Fibroblast of skin of back (primary cell): ENCODE measurements around the gene TRIM52. TPM values are rescaled to one million over a fixed set of nuclear protein-coding genes. Genes with fewer than 3 reads are reported as not detected.
"Not testable (repeated sequence)": the region's sequence is repeated elsewhere in the genome, so short reads cannot be mapped to it uniquely, and the experiment has no call there.

Source experiments
- DNase-seq: peaks from one replicate; pipeline ENCODE4 v3.0.0-alpha.2; 2013
- polyA plus RNA-seq, 2 experiments: library from polyadenylated mRNA; unstranded; fragments of 120-200 nt; gene quantifications; one replicate each; pipeline ENCODE4 v1.2.1, GENCODE V29; 2013; ENCODE audit not compliant: insufficient read length in 2 of 2

TRIM52 gene
- 5.9 TPM for polyA plus RNA-seq (2013, experiment 1 of 2; ENCODE audit: insufficient read length)
- 6.5 TPM for polyA plus RNA-seq (2013, experiment 2 of 2; ENCODE audit: insufficient read length)

DNA sequence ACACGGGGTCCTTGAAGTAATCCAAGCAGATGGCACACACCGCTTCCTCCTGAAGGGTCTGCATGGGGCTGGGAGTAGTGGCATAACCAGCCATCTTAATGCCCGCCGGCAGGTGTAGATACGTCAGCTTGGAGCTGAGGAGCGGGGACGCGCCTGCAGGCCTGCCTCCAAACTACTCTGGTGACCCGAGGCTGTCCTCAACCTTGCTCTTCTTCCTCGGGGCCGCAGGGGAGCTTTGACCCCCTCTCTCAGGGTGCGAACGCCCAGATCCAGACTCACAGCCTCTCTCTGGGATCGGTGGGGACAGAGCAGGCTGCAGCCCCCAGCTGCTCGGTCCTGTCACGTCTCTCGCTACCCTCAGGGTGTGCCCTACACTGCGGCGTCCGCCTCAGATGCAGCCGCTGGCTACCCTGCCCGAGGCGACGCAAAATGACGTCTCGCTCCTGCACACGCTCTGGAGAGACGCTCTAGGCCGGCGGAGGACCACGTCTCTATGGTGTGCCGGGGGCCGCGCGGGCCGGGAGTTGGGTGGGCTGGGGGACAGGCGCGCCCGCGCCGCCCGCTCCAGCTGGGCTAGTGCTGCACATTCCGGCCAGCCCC, at the start of gene TRIM52:
TRIM52 (minus strand) TSS at position 424 of the 600 bp plus-strand sequence; CDS start at position 94, 330 bp downstream.
- peak; percentile 92 for DNase-seq

- DNase-seq = not testable (repeated sequence)
These were observed 26.4 kb upstream of the TRIM52 start for GRCh38 chr5:181287331-181287730.

DNA sequence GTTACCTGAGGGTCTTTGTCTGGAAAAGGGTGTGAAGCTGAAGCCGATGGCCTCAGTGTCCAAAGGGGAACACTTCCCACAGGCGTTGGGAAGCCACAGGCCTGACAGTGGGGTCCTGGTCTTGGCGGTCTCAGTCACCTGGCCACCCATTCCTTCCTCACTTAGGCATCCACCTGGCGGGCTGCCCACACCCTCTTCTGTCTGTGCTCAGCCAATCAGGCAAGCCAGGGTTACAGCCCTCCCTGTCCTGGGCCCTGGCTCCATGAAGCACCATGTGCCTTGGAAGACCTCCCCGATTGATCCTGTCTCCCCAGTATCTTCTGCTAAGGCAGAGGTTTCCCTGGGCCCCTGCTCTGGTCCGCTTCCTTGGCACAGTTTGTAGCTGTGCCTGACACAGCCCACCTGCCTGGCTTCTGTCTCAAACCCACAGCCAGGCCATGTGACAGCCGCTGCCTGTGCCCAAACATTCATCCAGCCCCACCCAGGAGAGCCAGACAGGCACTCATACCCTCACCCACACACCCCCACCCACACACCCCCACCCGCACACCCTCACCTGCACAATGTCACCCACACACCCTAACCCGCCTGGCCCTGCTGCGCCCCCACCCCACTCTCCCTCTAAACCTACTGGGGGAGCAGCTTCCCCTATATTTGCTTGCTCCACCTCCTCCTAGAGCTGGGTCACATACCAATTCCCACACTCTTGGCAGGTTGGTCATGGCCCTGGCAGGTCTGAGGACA, 25.2 kb upstream of the TRIM52 start:
- not testable (repeated sequence) for DNase-seq

DNA sequence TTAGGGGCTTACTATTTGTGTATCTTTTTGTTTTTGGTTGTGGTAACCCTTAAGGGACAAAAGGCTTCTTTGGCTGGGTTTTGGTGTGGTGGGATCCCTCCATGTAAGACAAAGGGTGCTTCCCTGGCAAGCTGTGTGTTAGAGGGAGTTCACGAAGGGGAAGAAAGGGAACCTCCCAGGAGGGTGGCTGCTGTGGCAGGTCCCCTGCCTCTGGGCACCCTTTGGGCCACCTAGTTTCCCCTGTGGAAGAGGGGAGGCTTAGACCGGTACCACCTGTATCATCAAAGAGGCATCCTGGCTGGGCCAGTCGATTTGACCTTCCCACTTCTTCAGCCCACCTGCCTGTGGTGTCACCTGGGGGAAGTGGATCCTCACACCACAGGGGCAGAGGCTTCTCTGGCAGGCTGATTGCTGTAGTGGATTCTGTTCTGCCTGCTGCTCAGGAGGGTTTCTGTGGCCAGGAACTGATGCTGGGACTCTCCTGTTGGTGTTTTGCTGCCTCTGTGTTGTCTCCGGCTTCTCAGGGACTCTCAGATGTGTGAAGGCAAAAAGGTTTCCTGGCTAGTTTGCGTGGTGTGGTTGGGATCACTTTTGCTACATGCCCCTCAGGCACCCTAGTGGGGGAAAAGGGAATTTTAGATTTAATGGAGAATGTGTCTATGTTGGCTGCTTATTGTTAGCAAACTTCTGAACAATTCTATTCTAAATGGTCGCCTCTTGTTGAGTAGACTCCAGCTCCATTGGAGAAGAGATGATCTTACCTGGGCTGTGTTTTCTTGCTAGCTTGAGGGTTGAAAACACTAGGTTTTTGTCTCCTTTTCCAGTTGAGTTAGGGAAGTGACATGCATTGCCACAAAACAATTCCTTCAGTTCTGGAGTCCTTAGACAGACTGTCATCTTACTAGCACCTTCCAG, 23.2 kb upstream of the TRIM52 start:
- DNase-seq = not testable (repeated sequence)

GRCh38 chr5:181283347-181283746, 22.4 kb upstream of the TRIM52 start:
- no peak for DNase-seq

GRCh38 chr5:181282874-181283273, 21.9 kb upstream of the TRIM52 start:
- DNase-seq = no peak

GRCh38 chr5:181282415-181282814, 21.5 kb upstream of the TRIM52 start:
- not testable (repeated sequence) for DNase-seq

DNA sequence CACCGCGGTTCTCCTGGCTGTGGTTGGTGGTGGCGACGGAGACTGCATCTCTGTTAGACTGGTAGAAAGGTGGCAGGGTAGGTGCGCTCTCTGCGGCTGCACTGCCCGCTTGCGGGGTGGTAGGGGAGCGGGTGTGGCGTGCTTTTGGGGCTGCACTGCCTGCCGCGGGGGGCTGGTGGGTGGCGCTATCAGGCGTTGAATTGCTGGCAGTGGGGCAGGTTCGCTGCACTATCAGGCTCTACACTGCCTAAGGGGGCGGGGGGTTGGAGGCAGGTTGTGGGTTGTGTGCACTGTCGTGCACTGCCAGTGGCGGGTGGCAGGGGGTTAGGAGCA, 21.0 kb upstream of the TRIM52 start:
- DNase-seq = no peak

- DNase-seq = no peak
These were observed 20.4 kb upstream of the TRIM52 start for GRCh38 chr5:181281077-181281983.

DNA sequence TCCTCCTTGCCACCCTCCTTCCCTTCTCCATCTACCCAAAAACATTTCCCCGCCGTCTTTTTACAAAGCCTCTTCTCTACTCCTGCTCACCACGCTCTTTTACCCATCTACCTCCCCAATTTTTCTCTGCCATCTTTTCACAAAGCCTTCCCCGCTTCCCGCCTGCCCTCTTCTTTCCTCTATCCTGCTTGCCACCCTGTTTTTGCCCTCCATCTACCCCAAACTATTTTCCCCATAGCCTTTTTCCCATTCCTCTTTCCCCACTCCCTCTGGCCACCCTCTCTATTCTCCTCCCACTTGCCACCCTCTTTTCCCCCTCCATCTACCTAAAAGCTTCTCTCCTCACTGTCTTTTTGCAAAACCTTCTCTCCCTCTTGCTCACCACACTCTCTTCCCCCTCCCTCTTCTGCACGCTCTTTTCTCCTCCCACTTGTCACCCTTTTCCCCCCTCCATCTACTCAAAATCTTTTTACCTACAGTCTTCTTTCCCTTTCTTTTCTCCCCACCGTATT, 19.4 kb upstream of the TRIM52 start:
- no peak for DNase-seq

DNA sequence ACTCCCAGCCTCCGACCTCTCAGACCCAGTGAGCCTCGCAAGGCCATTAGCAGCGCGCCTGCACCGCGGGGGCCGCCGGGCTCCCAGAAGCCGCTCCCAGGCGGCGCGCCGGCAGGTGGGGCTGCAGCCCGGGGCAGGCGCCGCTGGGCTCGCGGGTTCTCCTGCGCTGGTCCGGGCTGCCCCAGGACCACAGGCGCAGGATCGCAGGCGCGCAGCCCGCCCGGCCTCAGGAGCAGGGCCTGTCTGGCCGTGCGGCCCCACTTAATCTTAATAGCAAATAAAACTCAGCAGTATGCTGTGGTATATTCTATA, 12.4 kb upstream of the TRIM52 start:
- not testable (repeated sequence) for DNase-seq

- DNase-seq = no peak
These were observed 10.1 kb upstream of the TRIM52 start for GRCh38 chr5:181271081-181271480.

DNA sequence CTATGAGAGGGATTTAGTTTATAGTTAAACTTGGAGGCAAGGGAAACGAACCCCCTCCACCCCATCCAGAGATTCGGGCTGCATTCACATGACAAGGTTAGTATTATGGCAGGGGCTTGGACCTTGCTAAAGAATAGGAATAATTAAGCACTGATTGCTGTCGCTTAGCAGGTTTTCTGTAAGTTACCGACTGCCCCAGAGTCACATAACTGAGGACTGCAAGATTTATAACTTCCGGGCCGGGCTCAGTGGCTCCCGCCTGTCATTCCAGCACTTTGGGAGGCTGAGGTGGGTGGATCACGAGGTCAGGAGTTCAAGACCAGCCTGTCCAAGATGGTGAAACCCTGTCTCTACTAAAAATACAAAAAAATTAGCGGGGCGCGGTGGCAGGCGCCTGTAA, 7.0 kb upstream of the TRIM52 start:
- DNase-seq = not testable (repeated sequence)

DNA sequence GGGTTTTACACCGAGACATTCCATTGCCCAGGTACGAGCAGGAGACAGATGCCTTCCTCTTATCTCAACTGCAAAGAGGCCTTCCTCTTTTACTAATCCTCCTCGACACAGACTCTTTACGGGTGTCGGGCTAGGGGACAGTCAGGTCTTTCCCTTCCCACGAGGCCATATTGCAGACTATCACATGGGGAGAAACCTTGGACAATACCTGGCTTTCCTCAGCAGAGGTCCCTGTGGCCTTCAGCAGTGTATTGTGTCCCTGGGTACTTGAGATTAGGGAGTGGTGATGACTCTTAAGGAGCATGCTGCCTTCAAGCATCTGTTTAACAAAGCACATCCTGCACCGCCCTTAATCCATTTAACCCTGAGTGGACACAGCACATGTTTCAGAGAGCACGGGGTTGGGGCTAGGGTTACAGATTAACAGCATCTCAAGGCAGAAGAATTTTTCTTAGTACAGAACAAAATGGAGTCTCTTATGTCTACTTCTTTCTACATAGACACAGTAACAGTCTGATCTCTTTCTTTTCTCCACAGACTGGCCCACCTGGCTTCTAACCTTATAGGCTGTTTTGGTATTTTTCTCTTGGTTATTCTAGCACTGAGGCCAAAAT, 6.5 kb upstream of the TRIM52 start:
- not testable (repeated sequence) for DNase-seq

DNA sequence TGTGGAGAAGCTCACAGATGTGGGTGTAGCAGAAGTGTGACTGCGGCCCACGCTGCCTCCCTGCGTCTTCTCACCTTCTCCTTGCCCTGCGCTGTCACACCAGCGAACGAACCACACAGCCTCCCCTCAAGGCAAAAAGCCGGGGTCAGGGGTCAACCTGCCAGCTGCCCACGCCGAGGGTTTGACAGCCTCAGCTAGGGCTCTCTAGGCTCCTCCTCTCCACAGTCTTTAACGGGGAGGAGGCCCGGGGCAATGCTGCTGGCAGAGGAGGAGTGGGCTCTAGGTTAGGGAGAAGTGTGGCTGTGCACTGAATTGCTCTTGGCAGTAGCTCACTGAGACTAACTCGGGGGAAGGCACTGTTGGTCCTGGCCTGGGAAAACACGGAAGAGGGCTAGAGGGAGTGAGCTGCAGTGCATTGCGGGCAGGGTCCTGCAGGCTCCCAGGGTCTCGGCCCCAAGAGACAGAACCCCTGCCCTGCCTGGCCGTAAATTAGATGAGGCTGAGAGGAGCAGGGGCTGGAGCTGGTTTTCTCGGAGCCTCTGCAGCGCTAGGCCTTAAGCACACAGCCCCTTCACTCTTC, 4.2 kb upstream of the TRIM52 start:
- no peak for DNase-seq

DNA sequence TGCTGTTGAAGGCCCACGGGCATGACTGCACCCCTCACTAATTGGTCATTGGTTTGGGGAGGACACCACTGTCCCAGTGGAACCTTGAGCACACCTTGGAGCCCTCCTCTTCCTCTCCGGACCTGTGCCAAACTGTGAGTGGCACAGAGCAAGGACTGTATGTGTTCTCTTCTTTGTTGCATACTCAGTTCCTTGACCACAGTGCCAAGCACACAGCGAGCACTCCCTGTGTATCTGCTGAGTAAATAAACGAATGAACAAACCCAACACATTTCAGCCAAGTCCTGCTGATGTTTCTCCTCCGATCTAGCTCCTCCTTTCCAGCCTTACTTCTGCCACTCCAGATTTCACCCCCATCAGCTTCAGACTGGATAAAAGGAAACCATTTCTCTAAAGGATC, 2.7 kb upstream of the TRIM52 start:
- no peak for DNase-seq

GRCh38 chr5:181261320-181262049, 542 bp upstream of the TRIM52 start:
- DNase-seq = peak; percentile 78

- DNase-seq = no peak
These were observed 796 bp downstream of the TRIM52 start for GRCh38 chr5:181259974-181260719.

DNA sequence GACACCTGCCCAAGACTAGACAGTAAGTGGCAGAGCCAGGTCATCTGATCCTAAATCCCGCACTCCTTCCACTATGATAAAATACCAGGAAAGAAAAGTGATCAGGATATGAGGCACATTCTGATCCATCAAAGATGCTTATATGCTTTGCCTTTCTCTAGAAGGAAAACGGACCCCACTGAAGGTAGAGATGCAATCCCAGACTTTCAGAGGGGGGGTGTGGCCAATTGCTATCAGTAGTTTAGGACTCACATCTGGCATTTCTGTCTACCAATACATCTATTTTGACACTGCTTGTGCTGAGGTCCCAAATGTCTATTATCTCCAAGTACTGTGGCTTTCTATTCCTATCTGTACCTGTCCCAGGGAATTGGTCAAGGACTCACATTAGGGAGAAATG, 1.7 kb downstream of the TRIM52 start:
- no peak for DNase-seq

- DNase-seq = no peak
These were observed 2.4 kb downstream of the TRIM52 start for GRCh38 chr5:181258576-181258975.
